Neural cell (in vitro differentiated cells): Measurements from ENCODE around the gene CROCC2. TPM values are rescaled to one million over a fixed set of nuclear protein-coding genes. Genes with fewer than 3 reads are reported as not detected.

Experiments
- H2AFZ ChIP-seq: fragments of 200-600, 300-800 bp; sonication (generic), shearing (Covaris generic); 2 replicates; pipeline ENCODE4 v1.6.0; 2014; ENCODE audit warnings: low read depth, mild to moderate bottlenecking, antibody characterized with exemption, low read length, moderate library complexity
- H3F3A ChIP-seq: fragments of 200-600 bp; shearing (Covaris generic); 2 replicates; pipeline ENCODE4 v1.6.1; 2016; ENCODE audit warnings: mild to moderate bottlenecking, moderate library complexity, mixed read lengths, antibody characterized with exemption, low read length; ENCODE audit not compliant: insufficient read depth, poor library complexity, severe bottlenecking
- H3K27ac ChIP-seq: fragments of 200-600, 300-800 bp; sonication (generic), shearing (Covaris generic); 2 replicates; pipeline ENCODE4 v1.5.1; 2014; ENCODE audit warnings: mild to moderate bottlenecking, low read length, moderate library complexity
- H3K27me3 ChIP-seq: fragments of 300-800, 200-600 bp; sonication (generic), shearing (Covaris generic); 2 replicates; pipeline ENCODE4 v1.6.0; 2014; ENCODE audit warnings: mild to moderate bottlenecking, low read depth, low read length, moderate library complexity; ENCODE audit not compliant: insufficient read depth
- H3K36me3 ChIP-seq: fragments of 300-800, 200-600 bp; sonication (generic), shearing (Covaris generic); 2 replicates; pipeline ENCODE4 v1.5.1; 2014; ENCODE audit warnings: mild to moderate bottlenecking, antibody characterized with exemption, low read length, moderate library complexity; ENCODE audit not compliant: insufficient read depth
- H3K4me2 ChIP-seq: fragments of 300-800, 200-600 bp; sonication (generic), shearing (Covaris generic); 2 replicates; pipeline ENCODE4 v1.6.0; 2014; ENCODE audit warnings: mild to moderate bottlenecking, low read length
- H3K4me3 ChIP-seq: fragments of 300-800, 200-600 bp; sonication (generic), shearing (Covaris generic); 2 replicates; pipeline ENCODE4 v1.5.1; 2014; ENCODE audit warnings: mild to moderate bottlenecking, low read length, moderate library complexity
- H3K79me2 ChIP-seq: fragments of 200-600 bp; shearing (Covaris generic); replicated peaks from 2 replicates; pipeline ENCODE4 v1.6.0; 2014; ENCODE audit warnings: mild to moderate bottlenecking, low read length, moderate library complexity; ENCODE audit not compliant: insufficient read depth
- H3K9ac ChIP-seq: fragments of 300-800, 200-600 bp; sonication (generic), shearing (Covaris generic); 2 replicates; pipeline ENCODE4 v1.6.1; 2016; ENCODE audit warnings: mild to moderate bottlenecking, low read length, mixed read lengths
- H3K9me2 ChIP-seq: fragments of 200-600 bp; shearing (Covaris generic); 2 replicates; pipeline ENCODE4 v1.6.1; 2016; ENCODE audit warnings: mild to moderate bottlenecking, low read length, mixed read lengths; ENCODE audit not compliant: insufficient read depth
- H3K9me3 ChIP-seq: fragments of 200-600, 300-800 bp; sonication (generic), shearing (Covaris generic); 2 replicates; pipeline ENCODE4 v1.6.1; 2016; ENCODE audit warnings: mild to moderate bottlenecking, mixed run types, low read length, moderate library complexity, mixed read lengths
- H4K20me1 ChIP-seq: fragments of 200-600 bp; shearing (Covaris generic); 2 replicates; pipeline ENCODE4 v1.6.1; 2016; ENCODE audit warnings: mild to moderate bottlenecking, mixed run types; ENCODE audit not compliant: insufficient read depth
- MXI1 ChIP-seq: fragments of 450-650 bp; conservative IDR thresholded peaks from 2 replicates; pipeline ENCODE4 v1.6.1; 2014; ENCODE audit warnings: antibody characterized with exemption, mild to moderate bottlenecking; ENCODE audit not compliant: poor library complexity, severe bottlenecking
- REST ChIP-seq: IDR thresholded peaks from 2 replicates; pipeline ENCODE4 v1.6.1; 2012; ENCODE audit warnings: borderline replicate concordance
- polyA plus RNA-seq: library from polyadenylated mRNA; depleted of rRNA; stranded (reverse); fragments of >200 nt; gene quantifications from 2 replicates; pipeline ENCODE4 v1.2.3, GENCODE V29; 2014
- TF ChIP-seq, protein P1 (sequence below): fragments of 450-650 bp; IDR thresholded peaks from 2 replicates; pipeline ENCODE4 v1.5.1; 2014; ENCODE audit warnings: antibody characterized with exemption, mild to moderate bottlenecking, moderate library complexity; ENCODE audit not compliant: poor library complexity, severe bottlenecking

CROCC2 gene
- polyA plus RNA-seq, 1 donor from 2014 or later, result 0.09 TPM

DNA sequence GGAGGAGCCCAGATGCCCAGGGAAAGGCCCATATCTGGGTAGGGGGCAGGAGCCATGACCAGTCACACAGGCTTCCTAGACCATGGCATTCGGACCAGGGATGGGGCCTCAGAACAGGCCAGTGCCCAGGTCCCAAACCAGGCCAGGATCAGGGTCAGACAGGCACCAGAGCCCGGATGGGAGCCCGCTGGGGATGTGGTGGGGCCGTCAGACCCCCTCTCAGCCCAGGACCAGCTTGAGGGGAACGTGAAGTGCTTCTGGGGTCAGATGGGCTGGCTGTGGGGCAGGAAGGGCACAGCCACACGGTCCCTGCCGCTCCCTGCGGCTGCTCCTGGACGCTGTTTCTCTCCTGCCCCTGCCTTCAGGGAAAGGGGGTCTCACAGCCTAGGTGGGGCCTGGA is 131.4 kb downstream of the CROCC2 start:
- peaks cover 36% of the 10 kb centered on the region for H3K27me3 ChIP-seq
- H3K9me3 ChIP-seq, result no peaks in the 10 kb centered on the region
- no peak overlapping the region for H3K27ac ChIP-seq
- H3K9me2 ChIP-seq, result no peaks in the 10 kb centered on the region
- no peak overlapping the region for H3K4me3 ChIP-seq
- no peak overlapping the region for H3K4me2 ChIP-seq
- no peaks in the 10 kb centered on the region for H3F3A ChIP-seq
- H3K9ac ChIP-seq, result no peak overlapping the region
- H3K36me3 ChIP-seq, result no peaks in the 10 kb centered on the region
- no peak overlapping the region for H2AFZ ChIP-seq
- H4K20me1 ChIP-seq, result no peaks in the 10 kb centered on the region
- no peak for TF ChIP-seq MXI1
- H3K79me2 ChIP-seq, result no peaks in the 10 kb centered on the region

GRCh38 chr2:241038374-241039180 is 132.4 kb downstream of the CROCC2 start:
- Histone ChIP-seq H3F3A (no peaks in the 10 kb centered on the region), H3K9me2 (no peaks in the 10 kb centered on the region), H3K79me2 (no peaks in the 10 kb centered on the region), H3K9ac (no peak overlapping the region), H3K27me3 (peaks cover 36% of the 10 kb centered on the region), H3K4me3 (no peak overlapping the region), H4K20me1 (no peaks in the 10 kb centered on the region), H3K4me2 (no peak overlapping the region), H3K36me3 (no peaks in the 10 kb centered on the region), H3K27ac (no peak overlapping the region), H2AFZ (no peak overlapping the region), H3K9me3 (no peaks in the 10 kb centered on the region)
- TF ChIP-seq, protein P1, sequence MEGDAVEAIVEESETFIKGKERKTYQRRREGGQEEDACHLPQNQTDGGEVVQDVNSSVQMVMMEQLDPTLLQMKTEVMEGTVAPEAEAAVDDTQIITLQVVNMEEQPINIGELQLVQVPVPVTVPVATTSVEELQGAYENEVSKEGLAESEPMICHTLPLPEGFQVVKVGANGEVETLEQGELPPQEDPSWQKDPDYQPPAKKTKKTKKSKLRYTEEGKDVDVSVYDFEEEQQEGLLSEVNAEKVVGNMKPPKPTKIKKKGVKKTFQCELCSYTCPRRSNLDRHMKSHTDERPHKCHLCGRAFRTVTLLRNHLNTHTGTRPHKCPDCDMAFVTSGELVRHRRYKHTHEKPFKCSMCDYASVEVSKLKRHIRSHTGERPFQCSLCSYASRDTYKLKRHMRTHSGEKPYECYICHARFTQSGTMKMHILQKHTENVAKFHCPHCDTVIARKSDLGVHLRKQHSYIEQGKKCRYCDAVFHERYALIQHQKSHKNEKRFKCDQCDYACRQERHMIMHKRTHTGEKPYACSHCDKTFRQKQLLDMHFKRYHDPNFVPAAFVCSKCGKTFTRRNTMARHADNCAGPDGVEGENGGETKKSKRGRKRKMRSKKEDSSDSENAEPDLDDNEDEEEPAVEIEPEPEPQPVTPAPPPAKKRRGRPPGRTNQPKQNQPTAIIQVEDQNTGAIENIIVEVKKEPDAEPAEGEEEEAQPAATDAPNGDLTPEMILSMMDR, result no peak
- no peak for TF ChIP-seq REST

- H2AFZ ChIP-seq, result no peak overlapping the region
- H3F3A ChIP-seq, result no peaks in the 10 kb centered on the region
- no peaks in the 10 kb centered on the region for H4K20me1 ChIP-seq
- no peak overlapping the region for H3K4me3 ChIP-seq
- no peaks in the 10 kb centered on the region for H3K9me3 ChIP-seq
- peaks cover 40% of the 10 kb centered on the region for H3K27me3 ChIP-seq
- H3K27ac ChIP-seq, result no peak overlapping the region
- no peaks in the 10 kb centered on the region for H3K36me3 ChIP-seq
- TF ChIP-seq REST, result no peak
- H3K9me2 ChIP-seq, result no peaks in the 10 kb centered on the region
- no peaks in the 10 kb centered on the region for H3K79me2 ChIP-seq
- H3K4me2 ChIP-seq, result no peak overlapping the region
- H3K9ac ChIP-seq, result no peak overlapping the region
These were observed 133.3 kb downstream of the CROCC2 start for GRCh38 chr2:241039416-241039815.
